Endothelial cell of umbilical vein (primary cell): Measurements from ENCODE around the gene TBC1D5. TPM values are rescaled to one million over a fixed set of nuclear protein-coding genes. Genes with fewer than 3 reads are reported as not detected.

Source experiments
- BruUV-seq: library from RNA; stranded (reverse); fragments of 400-500 nt; replicated peaks from 2 replicates; lab custom pipeline; 2021; lab: Mats Ljungman, UMichigan
- CTCF ChIA-PET: fragments of 300-600, 350-600 bp; sonication (Branson Sonifier 250); formaldehyde crosslinking; loops from one replicate; lab custom pipeline; 2021; ENCODE audit warnings: antibody characterized with exemption, inconsistent platforms; lab: Charles Lee
- POLR2A ChIA-PET: fragments of 300-600, 350-600 bp; sonication (Branson Sonifier 250); formaldehyde crosslinking; loops from one replicate; lab custom pipeline; 2021; ENCODE audit warnings: antibody characterized with exemption, inconsistent platforms; lab: Charles Lee
- DNase-seq: peaks from one replicate; pipeline ENCODE4 v3.0.0-alpha.2; 2011; ENCODE audit warnings: low read depth, low spot score
- FAIRE-seq: peaks from 2 replicates; lab custom pipeline; 2011; peaks lifted over from hg19 to GRCh38; lab: Jason Lieb, UNC
- H2AFZ ChIP-seq: 2 replicates; pipeline ENCODE4 v1.6.0; 2012; ENCODE audit warnings: low read depth, low read length, control low read depth, inconsistent platforms
- H3K27ac ChIP-seq: 2 replicates; pipeline ENCODE4 v1.5.1; 2011; ENCODE audit warnings: low read depth, mild to moderate bottlenecking, control low read depth, low read length, moderate library complexity; ENCODE audit not compliant: insufficient read depth
- H3K27me3 ChIP-seq, 2 experiments: 2 replicates each; pipeline versions ENCODE4 v1.6.0 to v1.6.1; 2011; ENCODE audit warnings: low read length in 2 of 2, mixed read lengths in 1 of 2; ENCODE audit not compliant: control insufficient read depth in 2 of 2, insufficient read depth in 2 of 2
- H3K36me3 ChIP-seq, 2 experiments: 2 replicates in 1 of 2; 3 replicates in 1 of 2; pipeline ENCODE4 v1.5.1; 2011; ENCODE audit warnings: low read length in 2 of 2, mild to moderate bottlenecking in 1 of 2, moderate library complexity in 1 of 2; ENCODE audit not compliant: control insufficient read depth in 2 of 2, insufficient read depth in 2 of 2; ENCODE audit errors: extremely low read depth in 1 of 2
- H3K4me1 ChIP-seq: 3 replicates; pipeline ENCODE4 v1.5.1; 2011; ENCODE audit warnings: mild to moderate bottlenecking, low read length; ENCODE audit not compliant: control insufficient read depth, insufficient read depth; ENCODE audit errors: extremely low read depth
- H3K4me2 ChIP-seq: 2 replicates; pipeline ENCODE4 v1.6.1; 2011; ENCODE audit warnings: low read length, control low read depth, mixed read lengths; ENCODE audit not compliant: insufficient read depth
- H3K4me3 ChIP-seq, 3 experiments: fragments of 200-600 bp in 1 of 3; sonication (generic), shearing (Covaris generic) in 1 of 3; replicated peaks in 1 of 3; 2 replicates each; pipeline ENCODE4 v1.5.1; 2011 to 2016; ENCODE audit warnings: control low read depth in 3 of 3, low read length in 3 of 3, mild to moderate bottlenecking in 2 of 3, inconsistent platforms in 1 of 3, low read depth in 1 of 3, moderate library complexity in 1 of 3; ENCODE audit not compliant: insufficient read depth in 1 of 3
- H3K79me2 ChIP-seq: 2 replicates; pipeline ENCODE4 v1.6.0; 2012; ENCODE audit warnings: low read length, inconsistent platforms; ENCODE audit not compliant: control insufficient read depth, insufficient read depth
- H3K9ac ChIP-seq: replicated peaks from 2 replicates; pipeline ENCODE3; 2011; ENCODE audit warnings: low read length, control low read depth; ENCODE audit not compliant: insufficient read depth; ENCODE audit errors: extremely low read depth
- H3K9me1 ChIP-seq: replicated peaks from 3 replicates; pipeline ENCODE4 v1.6.0; 2011; ENCODE audit warnings: mild to moderate bottlenecking, low read length; ENCODE audit not compliant: control insufficient read depth, insufficient read depth; ENCODE audit errors: extremely low read depth
- H3K9me3 ChIP-seq: replicated peaks from 2 replicates; pipeline ENCODE4 v1.5.1; 2012; ENCODE audit warnings: low read length, inconsistent platforms; ENCODE audit not compliant: control insufficient read depth, insufficient read depth
- H4K20me1 ChIP-seq: replicated peaks from 2 replicates; pipeline ENCODE3; 2011; ENCODE audit warnings: mild to moderate bottlenecking, low read length; ENCODE audit not compliant: control insufficient read depth, insufficient read depth; ENCODE audit errors: extremely low read depth
- EZH2 ChIP-seq: IDR thresholded peaks from 2 replicates; pipeline ENCODE4 v1.6.1; 2012; ENCODE audit warnings: borderline replicate concordance, low read depth, mild to moderate bottlenecking, moderate library complexity, low read length, inconsistent platforms; ENCODE audit not compliant: severe bottlenecking
- FOS ChIP-seq: IDR thresholded peaks from 2 replicates; pipeline ENCODE4 v1.6.1; 2011; ENCODE audit warnings: mild to moderate bottlenecking, low read length, moderate library complexity, borderline replicate concordance; ENCODE audit not compliant: insufficient read depth
- GATA2 ChIP-seq: IDR thresholded peaks from 2 replicates; pipeline ENCODE4 v1.7.0; 2011; ENCODE audit warnings: low read depth, mild to moderate bottlenecking, moderate library complexity, mixed read lengths, low read length; ENCODE audit not compliant: insufficient read length, insufficient read depth
- JUN ChIP-seq: IDR thresholded peaks from 2 replicates; pipeline ENCODE4 v1.6.1; 2011; ENCODE audit warnings: borderline replicate concordance, low read depth; ENCODE audit not compliant: insufficient read length, insufficient read depth
- MAX ChIP-seq: IDR thresholded peaks from 2 replicates; pipeline ENCODE4 v1.6.1; 2011; ENCODE audit not compliant: insufficient read depth, insufficient read length
- MYC ChIP-seq: IDR thresholded peaks from one replicate; pipeline ENCODE4 v1.6.1; 2011; ENCODE audit warnings: mild to moderate bottlenecking, low read depth, low read length
- POLR2A ChIP-seq: IDR thresholded peaks from 2 replicates; pipeline ENCODE4 v1.6.1; 2012; ENCODE audit warnings: low read depth, mild to moderate bottlenecking, control low read depth, low read length
- POLR2AphosphoS5 ChIP-seq: IDR thresholded peaks from 2 replicates; pipeline ENCODE4 v1.6.1; 2012; ENCODE audit warnings: low read depth, mild to moderate bottlenecking, control low read depth, low read length, moderate library complexity; ENCODE audit not compliant: insufficient read depth
- dilution Hi-C: fragments of 300-500 bp; cut with MboI; formaldehyde crosslinking; loops from one replicate; pipeline ENCODE4 v1.15.0; 2019; ENCODE audit warnings: low sequenced_read_pairs; ENCODE audit not compliant: extremely low pct_ligation_motif_present
- intact Hi-C: fragments of 100-400 bp; cut with micrococcal nuclease; formaldehyde crosslinking; loops from one replicate; pipeline ENCODE4 v1.10.0; 2022
- polyA plus RNA-seq, 4 experiments: library from polyadenylated mRNA; depleted of rRNA in 3 of 4; stranded (reverse) in 3 of 4; unstranded in 1 of 4; fragments of >200 nt; gene quantifications; 2 replicates each; pipeline versions ENCODE4 v1.2.1 to v1.2.3, GENCODE V29; 2011 to 2012; ENCODE audit warnings: missing spikeins in 1 of 4
- total RNA-seq: library from RNA; stranded (reverse); gene quantifications from 2 replicates; pipeline ENCODE4 v1.2.3, GENCODE V29; 2021
- TF ChIP-seq, protein P1 (sequence below), 2 donors: IDR thresholded peaks; 1 replicate in 1 of 2; 2 replicates in 1 of 2; pipeline ENCODE4 v1.5.1; 2011; ENCODE audit warnings: low read length in 2 of 2, mild to moderate bottlenecking in 2 of 2, moderate library complexity in 2 of 2, control low read depth in 1 of 2, inconsistent platforms in 1 of 2, low read depth in 1 of 2; ENCODE audit not compliant: insufficient read depth in 1 of 2; ENCODE audit errors: extremely low read depth in 1 of 2

TBC1D5 gene
- total and polyA plus RNA-seq, 2 donors (not counting 3 experiments of a cell fraction or from before 2014, with no cell fraction given), result 17.5 to 44.7 TPM

DNA sequence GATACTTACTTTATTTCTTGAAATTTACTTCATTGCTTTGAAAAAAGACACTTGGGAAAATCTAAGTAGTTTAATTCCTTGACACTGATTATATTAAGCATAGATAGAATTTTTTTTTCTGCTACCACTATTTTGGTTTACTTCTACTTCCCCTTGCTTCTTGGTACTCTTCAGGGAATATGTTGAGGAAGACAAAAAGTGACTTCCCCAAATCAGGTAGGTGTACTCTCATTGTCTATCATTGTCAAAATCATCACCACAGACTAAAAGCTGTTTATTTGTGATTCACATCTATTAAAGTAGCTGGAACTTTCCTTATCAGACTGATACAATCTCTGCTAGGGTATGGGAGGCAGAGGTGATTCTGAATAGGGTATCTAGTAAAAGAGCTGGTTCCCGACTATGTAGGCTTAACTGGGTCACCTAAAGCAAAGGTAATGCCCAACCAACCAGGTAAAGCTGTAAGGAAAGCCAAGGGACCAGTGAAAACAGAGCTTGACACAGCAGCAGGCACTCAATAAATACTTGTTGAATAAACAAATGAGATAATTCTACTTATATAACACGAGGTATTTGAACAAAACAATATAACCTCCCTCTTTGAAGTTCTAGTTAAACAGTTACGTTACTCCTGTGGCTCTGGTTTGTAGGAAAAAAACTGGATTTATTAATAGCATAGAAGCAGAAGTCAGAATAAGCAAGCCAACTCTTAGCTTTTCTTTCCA, 510.7 kb downstream of the TBC1D5 start:
- BruUV-seq, result no TSS peak
- H3K9me1 ChIP-seq, result no peaks in the 10 kb centered on the region
- no peak overlapping the region for H3K4me2 ChIP-seq
- no peaks in the 10 kb centered on the region for H4K20me1 ChIP-seq
- ChIA-PET POLR2A (interaction anchor here (0.6 kb wide), 1 partner anchor 347 kb away, joined by 5 read pairs; the partner anchor contains the start of gene PLCL2), CTCF (interaction anchor here (0.7 to 5.8 kb wide), 8 partner anchors 11 to 635 kb away, joined by 3 to 65 read pairs (median 6); partner anchors contain the start of gene PLCL2)
- H2AFZ ChIP-seq, result no peak overlapping the region
- intact Hi-C loops, result loop anchor here (2.0 to 10.0 kb wide), 2 partner anchors 193 to 287 kb away; no protein-coding TSS in a partner anchor
- no peak for TF ChIP-seq JUN
- TF ChIP-seq GATA2, result no peak
- no peak for TF ChIP-seq EZH2
- no peak for TF ChIP-seq FOS
- TF ChIP-seq POLR2AphosphoS5, result no peak
- TF ChIP-seq POLR2A, result no peak
- no peak for TF ChIP-seq MAX
- TF ChIP-seq, protein P1, sequence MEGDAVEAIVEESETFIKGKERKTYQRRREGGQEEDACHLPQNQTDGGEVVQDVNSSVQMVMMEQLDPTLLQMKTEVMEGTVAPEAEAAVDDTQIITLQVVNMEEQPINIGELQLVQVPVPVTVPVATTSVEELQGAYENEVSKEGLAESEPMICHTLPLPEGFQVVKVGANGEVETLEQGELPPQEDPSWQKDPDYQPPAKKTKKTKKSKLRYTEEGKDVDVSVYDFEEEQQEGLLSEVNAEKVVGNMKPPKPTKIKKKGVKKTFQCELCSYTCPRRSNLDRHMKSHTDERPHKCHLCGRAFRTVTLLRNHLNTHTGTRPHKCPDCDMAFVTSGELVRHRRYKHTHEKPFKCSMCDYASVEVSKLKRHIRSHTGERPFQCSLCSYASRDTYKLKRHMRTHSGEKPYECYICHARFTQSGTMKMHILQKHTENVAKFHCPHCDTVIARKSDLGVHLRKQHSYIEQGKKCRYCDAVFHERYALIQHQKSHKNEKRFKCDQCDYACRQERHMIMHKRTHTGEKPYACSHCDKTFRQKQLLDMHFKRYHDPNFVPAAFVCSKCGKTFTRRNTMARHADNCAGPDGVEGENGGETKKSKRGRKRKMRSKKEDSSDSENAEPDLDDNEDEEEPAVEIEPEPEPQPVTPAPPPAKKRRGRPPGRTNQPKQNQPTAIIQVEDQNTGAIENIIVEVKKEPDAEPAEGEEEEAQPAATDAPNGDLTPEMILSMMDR (IDR thresholded peaks at IDR 0.05; ENCODE audit: extremely low read depth in 1 of 2, insufficient read depth in 1 of 2, low read depth in 1 of 2, low read length in 2 of 2), result no peak
- TF ChIP-seq MYC, result no peak
- dilution Hi-C loops, result no loop called here
- no peaks in the 10 kb centered on the region for H3K36me3 ChIP-seq
- no peak overlapping the region for H3K9ac ChIP-seq
- no peak overlapping the region for H3K27ac ChIP-seq
- H3K4me3 ChIP-seq, result no peak overlapping the region
- no peak for FAIRE-seq
- H3K9me3 ChIP-seq, result no peaks in the 10 kb centered on the region
- no peaks in the 10 kb centered on the region for H3K79me2 ChIP-seq
- DNase-seq, result no peak
- no peaks in the 10 kb centered on the region for H3K27me3 ChIP-seq
- peaks cover 10% of the 10 kb centered on the region for H3K4me1 ChIP-seq
